WERI-Rb-1 (cell line): Measurements from ENCODE around the gene PHF10.

Experiments
- DNase-seq: peaks from one replicate; pipeline ENCODE4 v3.0.0-alpha.2; 2020
- H3K27ac ChIP-seq: fragments of 250-450 bp; sonication (Bioruptor Pico); 2 replicates; pipeline ENCODE4 v1.5.1; 2020; ENCODE audit warnings: mild to moderate bottlenecking, moderate library complexity
- H3K27me3 ChIP-seq: fragments of 250-450 bp; sonication (Bioruptor Pico); 2 replicates; pipeline ENCODE4 v1.5.1; 2021; ENCODE audit warnings: mild to moderate bottlenecking, low read depth, moderate library complexity; ENCODE audit not compliant: insufficient read depth, severe bottlenecking
- H3K36me3 ChIP-seq: fragments of 250-450 bp; sonication (Bioruptor Pico); 2 replicates; pipeline ENCODE4 v1.5.1; 2020; ENCODE audit warnings: mild to moderate bottlenecking, moderate library complexity
- H3K4me3 ChIP-seq: 2 replicates; pipeline ENCODE4 v1.5.1; 2011; ENCODE audit warnings: low read depth, mild to moderate bottlenecking, control low read depth, low read length
- H3K9me3 ChIP-seq: fragments of 250-450 bp; sonication (Bioruptor Pico); 2 replicates; pipeline ENCODE4 v1.5.1; 2021; ENCODE audit warnings: mild to moderate bottlenecking, moderate library complexity; ENCODE audit not compliant: severe bottlenecking
- CTCF ChIP-seq: IDR thresholded peaks from 2 replicates; pipeline ENCODE4 v1.5.1; 2011; ENCODE audit warnings: low read depth, mild to moderate bottlenecking, control low read depth, inconsistent platforms, low read length

The PHF10 gene

GRCh38 chr6:169707772-169708171, 16.5 kb downstream of the PHF10 start:
- no peak overlapping the region for H3K27ac ChIP-seq
- H3K4me3 ChIP-seq: no peak overlapping the region
- no peak for DNase-seq
- no peaks in the 10 kb centered on the region for H3K27me3 ChIP-seq
- H3K9me3 ChIP-seq: no peaks in the 10 kb centered on the region
- H3K36me3 ChIP-seq: peaks cover 82% of the 10 kb centered on the region
- no peak for TF ChIP-seq CTCF

- no peak for DNase-seq
- TF ChIP-seq CTCF: no peak
- H3K27me3 ChIP-seq: no peaks in the 10 kb centered on the region
- H3K27ac ChIP-seq: peak overlapping the region; percentile 92
- no peaks in the 10 kb centered on the region for H3K9me3 ChIP-seq
- peak overlapping the region; percentile 99 for H3K4me3 ChIP-seq
- peaks cover 54% of the 10 kb centered on the region for H3K36me3 ChIP-seq
Measured at GRCh38 chr6:169702840-169703246, 21.5 kb downstream of the PHF10 start.

GRCh38 chr6:169701954-169702839, 22.1 kb downstream of the PHF10 start, which contains the start of the genes C6orf120 and WDR27:
C6orf120 (plus strand) TSS chr6:169702126; CDS start chr6:169702460, 334 bp downstream.
WDR27 (minus strand) TSS chr6:169702029; CDS start chr6:169689005, 13,024 bp downstream.
- Histone ChIP-seq H3K4me3 (peak within 1 kb of the TSS; percentile 99), H3K27ac (peak within 1 kb of the TSS; percentile 92), H3K9me3 (no peaks in the 10 kb centered on the region), H3K36me3 (peaks cover 47% of the 10 kb centered on the region), H3K27me3 (no peaks in the 10 kb centered on the region)
- TF ChIP-seq CTCF: no peak
- peak; percentile 97 for DNase-seq

GRCh38 chr6:169701311-169701953, 22.9 kb downstream of the PHF10 start:
- TF ChIP-seq CTCF: no peak
- Histone ChIP-seq H3K27ac (peak overlapping the region; percentile 92), H3K9me3 (no peaks in the 10 kb centered on the region), H3K4me3 (peak overlapping the region; percentile 99), H3K36me3 (peaks cover 40% of the 10 kb centered on the region), H3K27me3 (no peaks in the 10 kb centered on the region)
- no peak for DNase-seq

GRCh38 chr6:169700296-169700695, 24.0 kb downstream of the PHF10 start:
- Histone ChIP-seq H3K27me3 (no peaks in the 10 kb centered on the region), H3K27ac (no peak overlapping the region), H3K4me3 (no peak overlapping the region), H3K9me3 (no peaks in the 10 kb centered on the region), H3K36me3 (peaks cover 30% of the 10 kb centered on the region)
- no peak for DNase-seq
- TF ChIP-seq CTCF: no peak
